ENCODE measurements around the gene LBR. TPM values are rescaled to one million over a fixed set of nuclear protein-coding genes. Genes with fewer than 3 reads are reported as not detected.

Gene LBR
- total and polyA plus RNA-seq, 11 donors = 4.3 to 37.8 (median 8.2) TPM

- no peak for ATAC-seq
- TF ChIP-seq POLR2A (IDR thresholded peaks at IDR 0.05) (no peak), CTCF (IDR thresholded peaks at IDR 0.05) (no peak)
- Histone ChIP-seq H3K27ac (no peak overlapping the region), H3K4me3 (no peak overlapping the region), H3K27me3 (peaks cover 0 to 18% (median 0%) of the 10 kb centered on the region in 9 donors), H3K36me3 (no peaks in the 10 kb centered on the region), H3K4me1 (no peaks in the 10 kb centered on the region), H3K9me3 (no peaks in the 10 kb centered on the region)
- intact Hi-C loops (cut with DNase I) = no loop called here
- 67 to 78% (median 72%) methylated on average over 4 of the region's 4 CpGs for WGBS, 4 donors
- no peak for DNase-seq
Measured at GRCh38 chr1:225360119-225360518, 67.7 kb downstream of the LBR start.

DNA sequence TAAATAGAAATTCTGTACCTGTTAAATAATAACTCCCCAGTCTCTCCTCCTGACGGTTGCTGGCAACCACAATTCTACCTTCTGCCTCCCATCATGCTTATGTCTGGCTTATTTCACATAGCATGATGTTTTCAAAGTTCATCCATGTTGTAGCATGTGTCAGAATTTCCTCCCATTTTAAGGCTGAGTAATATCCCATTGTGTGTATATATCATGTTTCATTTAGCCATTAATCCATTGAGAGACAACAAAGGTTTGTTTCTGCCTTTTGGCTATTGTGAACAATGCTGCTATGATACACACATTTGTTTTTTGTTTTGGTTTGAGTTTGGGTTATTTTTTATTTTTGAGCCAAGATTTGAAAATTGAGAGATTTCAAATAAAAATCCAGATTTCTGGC lies 72.0 kb downstream of the LBR start:
- 80 to 93% (median 83%) methylated on average over 1 of the region's 1 CpG for WGBS, 4 donors
- ATAC-seq = no peak

GRCh38 chr1:225354906-225355305 lies 72.9 kb downstream of the LBR start:
- H3K27me3 ChIP-seq = peaks cover 0 to 6% (median 0%) of the 10 kb centered on the region in 9 donors
- H3K9me3 ChIP-seq = no peaks in the 10 kb centered on the region
- no peak for TF ChIP-seq CTCF (IDR thresholded peaks at IDR 0.05)
- TF ChIP-seq POLR2A (IDR thresholded peaks at IDR 0.05) = no peak
- intact Hi-C loops (cut with DNase I) = no loop called here
- DNase-seq (no peak), ATAC-seq (no peak)
- H3K4me3 ChIP-seq = no peak overlapping the region
- no peaks in the 10 kb centered on the region for H3K36me3 ChIP-seq
- WGBS, 4 donors = 72 to 87% (median 80%) methylated on average over 3 of the region's 3 CpGs
- no peak overlapping the region for H3K27ac ChIP-seq
- no peaks in the 10 kb centered on the region for H3K4me1 ChIP-seq

More for the DNA sequence above, 72.0 kb downstream of the LBR start:
- no peaks in the 10 kb centered on the region for H3K4me1 ChIP-seq
- no peak overlapping the region for H3K27ac ChIP-seq
- intact Hi-C loops (cut with DNase I) = no loop called here
- TF ChIP-seq CTCF (IDR thresholded peaks at IDR 0.05) = no peak
- TF ChIP-seq POLR2A (IDR thresholded peaks at IDR 0.05) = no peak
- no peaks in the 10 kb centered on the region for H3K36me3 ChIP-seq
- no peak overlapping the region for H3K4me3 ChIP-seq
- H3K9me3 ChIP-seq = no peaks in the 10 kb centered on the region
- peaks cover 0 to 12% (median 0%) of the 10 kb centered on the region in 9 donors for H3K27me3 ChIP-seq
- DNase-seq = no peak

Other genes with a start within 250 kb of the LBR start
- 100 to 1,000 TPM in 4 of 9 donors, 10 to 100 TPM in 5; 54.3 to 183 (median 97.6) TPM for gene ENAH, start 225.1 kb upstream of the LBR start, total RNA-seq
- gene ENAH, start 225.1 kb upstream of the LBR start, polyA plus RNA-seq = 10 to 100 TPM; 17.0 to 41.5 TPM

All from heart left ventricle (tissue), 16 donors.